GM12865 (cell line): ENCODE measurements around the gene EFNB1.

Experiments
- DNase-seq: peaks from one replicate; pipeline ENCODE4 v3.0.0; 2010; ENCODE audit warnings: low read depth
- H3K4me3 ChIP-seq: 2 replicates; pipeline ENCODE4 v1.5.1; 2011; ENCODE audit warnings: mild to moderate bottlenecking, low read depth, low read length, control low read depth
- TF ChIP-seq, protein P1 (sequence below): IDR thresholded peaks from 2 replicates; pipeline ENCODE4 v1.5.1; 2011; ENCODE audit warnings: low read length, control low read depth, low read depth, inconsistent platforms; ENCODE audit not compliant: insufficient read depth; ENCODE audit errors: missing control alignments

The EFNB1 gene

DNA sequence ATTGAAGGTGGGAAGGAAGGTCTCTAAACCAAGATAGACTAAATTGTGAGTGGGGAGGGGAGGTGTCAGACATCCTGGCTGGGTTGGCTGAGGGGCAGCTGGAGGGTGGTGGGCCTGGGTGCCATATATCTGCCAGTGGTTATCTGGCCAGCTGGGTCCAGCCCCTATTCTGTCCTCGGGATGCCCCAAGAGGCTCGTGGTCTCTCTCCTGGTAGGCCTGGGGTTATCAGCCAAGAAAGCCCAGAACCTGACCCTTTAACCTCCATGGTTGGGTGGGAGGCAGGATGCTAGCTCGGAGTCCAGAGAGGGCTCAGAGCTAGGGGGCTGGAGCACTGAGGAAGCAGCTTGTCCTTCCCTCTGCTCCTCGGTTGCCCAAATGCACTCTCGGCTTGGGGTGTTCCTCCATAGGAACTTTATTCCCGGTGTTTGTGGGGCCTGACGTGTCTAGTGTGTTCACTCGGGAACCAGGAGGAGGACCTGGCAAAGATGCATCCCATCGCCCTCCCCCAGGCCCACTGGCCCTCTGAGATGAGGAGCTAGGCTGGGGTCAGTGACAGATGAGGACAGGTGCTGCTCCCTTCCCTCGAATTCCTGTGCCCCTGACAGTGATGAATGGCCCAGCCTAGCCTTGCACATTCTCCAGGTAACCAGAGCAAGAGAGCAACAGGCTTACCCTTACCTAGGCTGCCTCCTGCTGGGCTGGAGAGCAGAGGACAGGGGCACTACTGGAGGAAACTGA, 5.2 kb upstream of the EFNB1 start:
- no peak for DNase-seq
- H3K4me3 ChIP-seq = no peak overlapping the region
- TF ChIP-seq, protein P1, sequence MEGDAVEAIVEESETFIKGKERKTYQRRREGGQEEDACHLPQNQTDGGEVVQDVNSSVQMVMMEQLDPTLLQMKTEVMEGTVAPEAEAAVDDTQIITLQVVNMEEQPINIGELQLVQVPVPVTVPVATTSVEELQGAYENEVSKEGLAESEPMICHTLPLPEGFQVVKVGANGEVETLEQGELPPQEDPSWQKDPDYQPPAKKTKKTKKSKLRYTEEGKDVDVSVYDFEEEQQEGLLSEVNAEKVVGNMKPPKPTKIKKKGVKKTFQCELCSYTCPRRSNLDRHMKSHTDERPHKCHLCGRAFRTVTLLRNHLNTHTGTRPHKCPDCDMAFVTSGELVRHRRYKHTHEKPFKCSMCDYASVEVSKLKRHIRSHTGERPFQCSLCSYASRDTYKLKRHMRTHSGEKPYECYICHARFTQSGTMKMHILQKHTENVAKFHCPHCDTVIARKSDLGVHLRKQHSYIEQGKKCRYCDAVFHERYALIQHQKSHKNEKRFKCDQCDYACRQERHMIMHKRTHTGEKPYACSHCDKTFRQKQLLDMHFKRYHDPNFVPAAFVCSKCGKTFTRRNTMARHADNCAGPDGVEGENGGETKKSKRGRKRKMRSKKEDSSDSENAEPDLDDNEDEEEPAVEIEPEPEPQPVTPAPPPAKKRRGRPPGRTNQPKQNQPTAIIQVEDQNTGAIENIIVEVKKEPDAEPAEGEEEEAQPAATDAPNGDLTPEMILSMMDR = no peak

DNA sequence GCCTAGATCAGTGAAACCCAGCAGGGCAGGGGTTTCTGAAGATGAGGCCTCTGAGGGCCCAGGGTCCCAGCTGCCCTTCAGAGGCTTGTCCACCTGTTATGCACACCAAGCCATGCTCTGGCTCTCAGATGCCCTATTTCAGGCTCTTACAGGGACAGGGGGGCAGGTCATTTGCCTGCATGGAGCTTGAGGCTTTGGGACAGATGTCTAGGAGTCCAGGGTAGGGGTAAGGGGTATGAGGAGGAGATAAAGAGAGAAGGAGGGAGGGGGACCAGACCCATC, 4.7 kb upstream of the EFNB1 start:
- no peak overlapping the region for H3K4me3 ChIP-seq
- TF ChIP-seq, protein P1 = no peak
- no peak for DNase-seq

GRCh38 chrX:68824565-68825125, 4.2 kb upstream of the EFNB1 start:
- DNase-seq = no peak
- TF ChIP-seq, protein P1 = no peak
- H3K4me3 ChIP-seq = no peak overlapping the region

GRCh38 chrX:68826113-68826980, 2.5 kb upstream of the EFNB1 start:
- DNase-seq = no peak
- no peak overlapping the region for H3K4me3 ChIP-seq
- TF ChIP-seq, protein P1 = no peak

DNA sequence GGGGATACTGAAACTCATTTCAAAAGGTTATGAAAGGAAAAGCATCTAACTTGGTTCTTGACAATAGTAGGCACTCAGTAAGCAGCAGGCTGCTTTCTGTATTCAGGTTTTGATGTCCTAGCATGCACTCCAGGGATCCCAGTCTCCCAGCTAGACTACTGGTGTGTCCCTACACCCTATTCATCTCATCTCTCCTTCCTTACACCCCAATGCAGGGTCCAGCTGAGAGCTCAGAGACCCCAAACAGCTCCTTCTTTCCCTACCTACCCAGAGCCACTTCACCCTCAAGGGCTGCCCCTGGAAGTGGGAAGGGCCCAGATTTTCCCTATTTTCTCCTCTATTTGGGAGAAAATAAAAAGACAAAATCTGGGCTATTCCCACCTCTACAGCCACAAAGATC, 1.6 kb upstream of the EFNB1 start:
- no peak for DNase-seq
- H3K4me3 ChIP-seq = no peak overlapping the region
- TF ChIP-seq, protein P1 = no peak

- peak; percentile 78 for DNase-seq
Measured at GRCh38 chrX:68827848-68828624, 785 bp upstream of the EFNB1 start.

More at GRCh38 chrX:68827848-68828624, 785 bp upstream of the EFNB1 start:
- TF ChIP-seq, protein P1 = peak; percentile 75
- peak overlapping the region; percentile 54 for H3K4me3 ChIP-seq
